HG03135 (cell line): ENCODE data around the gene PSMD2.

Experiments
- ATAC-seq: cut with Tn5 transposase; IDR thresholded peaks from one replicate; pipeline ENCODE4 v1.9.1; 2021; ENCODE audit warnings: mild to moderate bottlenecking, moderate library complexity; ENCODE audit not compliant: unreplicated experiment

The PSMD2 gene

DNA sequence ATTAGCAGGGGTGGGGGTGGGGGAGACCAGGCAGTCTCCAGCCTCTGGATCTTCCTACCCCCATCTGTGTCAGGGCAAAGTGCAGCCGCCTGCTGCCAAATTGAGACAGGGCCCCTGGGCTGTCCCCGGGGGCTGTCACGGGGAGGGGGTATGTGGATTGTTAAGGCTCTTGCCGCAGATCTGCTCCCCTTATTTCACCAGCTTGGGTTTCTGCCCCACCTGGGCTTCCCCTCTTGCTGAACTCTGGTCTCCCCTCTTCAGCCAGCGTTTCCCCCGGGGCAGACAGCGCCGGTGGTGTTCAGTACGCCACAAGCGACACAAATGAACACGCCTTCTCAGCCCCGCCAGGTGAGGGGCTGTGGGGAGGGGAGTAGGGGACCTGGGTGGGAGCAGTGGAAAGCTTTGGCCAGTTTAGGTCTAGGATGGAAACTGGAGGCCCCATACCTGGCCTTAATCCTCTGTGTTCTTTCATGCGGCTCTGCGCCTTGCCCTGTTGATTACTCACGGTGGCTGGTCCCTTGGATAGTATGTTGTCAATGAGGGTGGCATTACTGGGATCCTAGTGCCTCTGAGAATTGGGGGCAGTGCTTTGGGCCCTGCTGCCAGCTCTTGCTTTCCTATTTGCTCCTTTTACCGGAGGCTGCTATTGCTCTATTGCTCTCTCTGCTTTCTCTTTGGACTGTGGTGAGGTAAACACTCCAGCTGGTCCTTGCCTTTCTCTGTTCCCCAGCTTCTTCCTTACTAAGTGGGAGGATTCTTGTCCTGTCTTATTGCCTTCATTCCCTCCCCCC is 17.0 kb downstream of the PSMD2 start:
- no peak for ATAC-seq

DNA sequence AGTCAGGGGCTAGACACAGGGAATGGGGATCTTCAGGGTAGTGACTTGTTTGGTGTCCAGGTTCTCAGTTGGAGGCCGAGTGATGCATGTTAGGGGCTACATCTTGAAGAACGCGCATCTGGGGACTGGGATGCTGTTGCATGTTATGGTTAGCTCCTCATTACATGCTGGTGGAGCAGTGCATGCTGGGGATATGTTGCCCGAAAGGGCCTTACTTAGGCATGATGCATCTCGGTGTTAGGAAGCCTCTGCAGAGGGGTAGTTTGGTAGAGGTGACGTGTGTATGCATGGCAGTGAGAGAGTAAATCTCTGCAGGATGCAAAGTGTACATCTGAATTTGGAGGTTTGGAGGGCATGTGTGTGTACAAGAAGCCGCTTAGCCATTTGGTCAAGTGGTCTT is 17.8 kb downstream of the PSMD2 start:
- ATAC-seq, result no peak

DNA sequence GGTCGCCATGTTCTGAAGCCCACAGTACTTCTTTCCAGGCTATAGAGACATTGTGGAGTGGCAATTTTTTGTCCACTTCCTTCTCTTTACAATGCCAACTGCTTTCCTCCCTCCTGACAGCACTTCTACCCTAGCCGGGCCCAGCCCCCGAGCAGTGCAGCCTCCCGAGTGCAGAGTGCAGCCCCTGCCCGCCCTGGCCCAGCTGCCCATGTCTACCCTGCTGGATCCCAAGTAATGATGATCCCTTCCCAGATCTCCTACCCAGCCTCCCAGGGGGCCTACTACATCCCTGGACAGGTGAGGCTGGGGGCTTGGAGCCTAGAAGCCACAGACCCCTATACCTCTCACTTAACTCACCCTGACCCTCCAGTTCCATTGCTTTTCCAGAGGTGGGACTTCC is 18.2 kb downstream of the PSMD2 start:
- ATAC-seq, result no peak

DNA sequence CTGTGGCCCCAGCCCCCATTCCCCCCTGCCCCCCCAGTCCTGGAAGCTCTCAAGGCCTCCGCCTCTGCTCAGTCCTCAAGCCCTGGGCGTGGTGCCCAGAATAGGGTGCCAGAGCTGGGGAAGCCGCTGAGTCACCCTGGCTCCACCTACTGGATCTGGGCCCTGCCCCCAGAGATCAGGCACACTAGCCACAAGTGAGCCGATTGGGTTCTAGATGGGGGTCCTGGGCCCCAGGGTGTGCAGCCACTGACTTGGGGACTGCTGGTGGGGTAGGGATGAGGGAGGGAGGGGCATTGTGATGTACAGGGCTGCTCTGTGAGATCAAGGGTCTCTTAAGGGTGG is 21.0 kb downstream of the PSMD2 start:
- ATAC-seq, result no peak

DNA sequence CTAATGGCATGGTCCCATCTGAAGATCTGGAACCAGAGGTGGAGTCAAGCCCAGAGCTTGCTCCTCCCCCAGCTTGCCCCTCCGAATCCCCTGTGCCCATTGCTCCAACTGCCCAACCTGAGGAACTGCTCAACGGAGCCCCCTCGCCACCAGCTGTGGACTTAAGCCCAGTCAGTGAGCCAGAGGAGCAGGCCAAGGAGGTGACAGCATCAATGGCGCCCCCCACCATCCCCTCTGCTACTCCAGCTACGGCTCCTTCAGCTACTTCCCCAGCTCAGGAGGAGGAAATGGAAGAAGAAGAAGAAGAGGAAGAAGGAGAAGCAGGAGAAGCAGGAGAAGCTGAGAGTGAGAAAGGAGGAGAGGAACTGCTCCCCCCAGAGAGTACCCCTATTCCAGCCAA is 22.6 kb downstream of the PSMD2 start:
- no peak for ATAC-seq

DNA sequence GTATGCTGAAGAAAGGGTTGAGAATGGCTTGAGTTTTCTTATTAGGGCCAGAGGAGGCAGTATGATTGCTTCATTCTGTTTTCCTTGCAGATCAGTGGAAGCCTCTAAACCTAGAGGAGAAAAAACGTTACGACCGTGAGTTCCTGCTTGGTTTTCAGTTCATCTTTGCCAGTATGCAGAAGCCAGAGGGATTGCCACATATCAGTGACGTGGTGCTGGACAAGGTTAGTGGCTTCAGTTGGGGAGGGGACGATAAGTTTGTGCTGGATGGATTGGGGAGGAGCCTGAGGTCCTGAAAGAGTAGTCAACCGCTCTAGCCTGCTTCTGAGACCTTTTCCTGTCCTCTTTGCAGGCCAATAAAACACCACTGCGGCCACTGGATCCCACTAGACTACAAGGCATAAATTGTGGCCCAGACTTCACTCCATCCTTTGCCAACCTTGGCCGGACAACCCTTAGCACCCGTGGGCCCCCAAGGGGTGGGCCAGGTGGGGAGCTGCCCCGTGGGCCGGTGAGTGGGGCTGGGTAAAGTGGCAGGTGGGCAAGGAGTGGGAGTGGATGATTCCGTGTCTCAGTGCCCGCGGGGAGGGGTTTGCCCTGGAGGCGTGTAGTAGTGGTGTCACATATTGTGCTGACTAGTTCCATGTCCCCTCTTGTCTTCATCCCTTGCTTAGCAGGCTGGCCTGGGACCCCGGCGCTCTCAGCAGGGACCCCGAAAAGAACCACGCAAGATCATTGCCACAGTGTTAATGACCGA is 23.9 kb downstream of the PSMD2 start:
- no peak for ATAC-seq

DNA sequence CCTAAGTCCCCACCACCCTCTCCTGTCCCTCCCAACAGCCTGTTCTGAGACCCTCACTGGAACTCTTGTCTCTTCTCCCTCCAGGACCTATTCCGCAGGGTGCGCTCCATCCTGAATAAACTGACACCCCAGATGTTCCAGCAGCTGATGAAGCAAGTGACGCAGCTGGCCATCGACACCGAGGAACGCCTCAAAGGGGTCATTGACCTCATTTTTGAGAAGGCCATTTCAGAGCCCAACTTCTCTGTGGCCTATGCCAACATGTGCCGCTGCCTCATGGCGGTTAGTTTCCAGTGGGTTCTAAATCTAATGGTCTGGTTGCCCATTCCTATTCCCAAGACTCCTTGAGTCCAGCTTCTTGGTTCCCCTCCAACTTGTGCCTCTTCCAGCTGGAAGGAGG is 24.7 kb downstream of the PSMD2 start:
- no peak for ATAC-seq

DNA sequence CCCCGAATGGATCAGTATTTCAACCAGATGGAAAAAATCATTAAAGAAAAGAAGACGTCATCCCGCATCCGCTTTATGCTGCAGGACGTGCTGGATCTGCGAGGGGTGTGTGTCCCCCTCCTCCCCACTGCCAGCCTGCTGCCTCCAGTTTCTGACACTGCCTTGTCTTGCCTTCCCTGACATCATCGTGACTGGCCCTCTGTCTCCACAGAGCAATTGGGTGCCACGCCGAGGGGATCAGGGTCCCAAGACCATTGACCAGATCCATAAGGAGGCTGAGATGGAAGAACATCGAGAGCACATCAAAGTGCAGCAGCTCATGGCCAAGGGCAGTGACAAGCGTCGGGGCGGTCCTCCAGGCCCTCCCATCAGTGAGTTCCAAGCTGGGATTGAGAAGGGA is 26.2 kb downstream of the PSMD2 start:
- no peak for ATAC-seq

DNA sequence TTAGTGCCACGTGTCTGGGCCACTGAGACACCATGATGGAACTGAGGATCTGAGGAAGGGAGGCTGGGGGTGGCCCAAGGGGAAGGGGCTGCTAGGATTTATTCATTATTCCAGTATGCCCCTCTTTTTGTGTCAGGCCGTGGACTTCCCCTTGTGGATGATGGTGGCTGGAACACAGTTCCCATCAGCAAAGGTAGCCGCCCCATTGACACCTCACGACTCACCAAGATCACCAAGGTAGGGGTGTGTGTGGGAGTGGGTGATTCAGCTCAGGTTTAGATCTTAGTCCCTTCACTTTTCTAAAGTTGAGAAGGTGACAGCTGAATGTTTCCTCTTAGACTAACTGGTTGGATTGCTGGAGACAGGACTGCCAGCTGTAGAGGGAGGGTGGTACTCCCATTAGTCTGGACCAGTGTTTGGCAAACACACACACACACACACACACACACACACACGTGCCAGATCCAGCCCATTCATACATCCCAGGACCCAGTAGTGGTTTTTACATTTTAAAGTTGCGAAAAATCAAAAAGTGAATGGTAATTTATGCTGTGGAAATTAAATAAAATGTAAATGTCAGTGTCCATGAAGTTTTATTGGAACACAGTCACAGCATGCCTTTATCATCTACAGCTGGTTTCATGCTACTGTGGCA is 26.8 kb downstream of the PSMD2 start:
- ATAC-seq, result no peak

DNA sequence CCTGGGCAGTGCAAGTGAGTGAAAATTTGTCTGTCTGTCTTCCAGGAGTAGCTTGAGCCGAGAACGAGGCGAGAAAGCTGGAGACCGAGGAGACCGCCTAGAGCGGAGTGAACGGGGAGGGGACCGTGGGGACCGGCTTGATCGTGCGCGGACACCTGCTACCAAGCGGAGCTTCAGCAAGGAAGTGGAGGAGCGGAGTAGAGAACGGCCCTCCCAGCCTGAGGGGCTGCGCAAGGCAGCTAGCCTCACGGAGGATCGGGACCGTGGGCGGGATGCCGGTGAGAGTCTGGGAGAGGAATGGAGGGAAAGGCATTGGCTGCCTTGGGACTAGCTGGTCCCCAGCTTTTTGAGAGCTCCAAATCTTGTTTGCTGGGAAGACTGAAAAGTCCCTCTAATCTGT is 28.1 kb downstream of the PSMD2 start:
- ATAC-seq, result no peak

DNA sequence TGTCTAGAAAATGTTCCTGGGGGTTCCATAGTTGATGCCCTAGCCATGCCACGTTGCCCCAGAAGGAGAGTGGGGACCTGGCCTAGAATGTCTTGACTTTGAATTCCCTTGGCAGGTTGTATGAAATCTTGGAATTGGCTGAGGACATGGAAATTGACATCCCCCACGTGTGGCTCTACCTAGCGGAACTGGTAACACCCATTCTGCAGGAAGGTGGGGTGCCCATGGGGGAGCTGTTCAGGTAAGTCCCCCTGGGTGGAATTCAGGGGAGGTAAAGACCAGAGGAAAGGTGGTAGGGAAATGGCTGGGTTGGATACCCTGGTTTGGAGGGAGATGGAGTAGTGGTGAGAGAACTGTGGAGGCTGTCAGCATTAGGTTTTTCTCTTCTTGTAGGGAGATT is 29.5 kb downstream of the PSMD2 start:
- no peak for ATAC-seq

DNA sequence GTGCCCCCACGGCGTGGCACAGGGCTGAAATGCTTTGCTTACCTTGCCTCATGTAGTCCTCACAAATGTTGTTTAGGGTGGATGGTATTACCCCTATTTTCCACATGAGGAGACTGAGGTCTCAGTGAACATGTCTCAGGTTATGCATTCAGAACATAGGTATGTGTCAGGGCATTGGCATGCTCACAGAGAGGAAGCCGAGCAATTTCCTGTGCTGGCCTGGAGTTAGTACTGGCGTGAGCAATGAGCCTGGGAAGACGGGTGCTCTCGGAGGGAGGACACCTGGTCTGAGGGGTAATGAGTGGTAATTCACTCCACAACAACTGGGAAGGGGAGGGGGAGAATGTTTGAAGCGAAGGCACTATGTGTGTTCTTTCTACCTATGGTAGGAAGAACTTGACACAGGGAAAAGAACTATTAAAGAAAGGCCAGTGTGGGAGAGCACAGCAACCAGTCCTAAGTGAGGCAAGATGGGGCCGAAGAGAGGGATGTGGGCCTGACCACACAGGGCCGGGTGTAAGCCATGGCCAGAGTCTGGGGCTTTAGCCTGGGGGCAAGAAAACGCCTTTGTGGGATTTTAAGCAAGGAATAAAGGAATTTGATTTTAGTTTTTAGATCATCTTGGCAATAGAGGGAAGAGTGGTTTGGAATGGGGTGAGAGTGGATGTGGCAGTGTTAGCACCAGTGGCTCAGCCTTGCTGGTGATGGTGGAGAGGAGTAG is 33.5 kb downstream of the PSMD2 start:
- ATAC-seq, result no peak

DNA sequence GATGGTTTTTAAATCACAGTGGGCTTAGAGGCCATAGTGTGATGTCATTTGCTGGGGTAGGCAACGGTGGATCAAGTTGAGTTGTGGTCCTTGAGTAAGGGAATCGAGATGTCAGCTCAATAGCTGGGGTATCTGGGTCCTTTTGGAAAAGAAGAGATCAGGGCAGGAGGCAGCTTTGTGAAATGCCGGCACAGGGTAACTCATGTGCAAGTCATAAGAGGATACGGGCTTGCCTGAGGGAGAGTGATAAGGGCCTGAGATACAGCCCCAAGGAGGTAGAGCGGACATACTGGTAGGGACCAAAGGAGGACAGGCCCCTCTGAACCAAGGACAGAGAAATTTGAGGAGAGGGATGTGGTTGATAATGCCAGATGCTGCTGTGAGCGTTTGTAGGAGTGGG is 34.1 kb downstream of the PSMD2 start:
- no peak for ATAC-seq

DNA sequence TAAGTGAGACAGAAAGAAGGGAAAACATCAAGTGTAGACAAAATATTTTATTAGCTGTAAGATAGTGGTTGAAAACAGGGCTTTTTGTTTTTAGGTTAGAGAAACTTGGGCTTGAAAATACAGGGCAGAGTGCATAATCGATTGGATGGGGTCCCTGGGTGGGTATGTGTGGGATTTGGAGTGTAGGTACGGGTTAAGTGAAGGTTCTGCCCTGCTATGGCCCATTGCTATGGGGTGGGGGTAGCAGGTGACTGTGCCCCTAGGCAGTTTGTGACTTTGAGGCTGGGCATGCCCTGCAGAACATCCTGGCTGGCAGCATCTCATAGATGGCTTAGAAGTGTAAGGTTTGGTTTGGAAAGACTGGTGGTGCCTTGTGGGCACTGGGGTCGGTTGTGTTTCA is 34.7 kb downstream of the PSMD2 start:
- no peak for ATAC-seq

DNA sequence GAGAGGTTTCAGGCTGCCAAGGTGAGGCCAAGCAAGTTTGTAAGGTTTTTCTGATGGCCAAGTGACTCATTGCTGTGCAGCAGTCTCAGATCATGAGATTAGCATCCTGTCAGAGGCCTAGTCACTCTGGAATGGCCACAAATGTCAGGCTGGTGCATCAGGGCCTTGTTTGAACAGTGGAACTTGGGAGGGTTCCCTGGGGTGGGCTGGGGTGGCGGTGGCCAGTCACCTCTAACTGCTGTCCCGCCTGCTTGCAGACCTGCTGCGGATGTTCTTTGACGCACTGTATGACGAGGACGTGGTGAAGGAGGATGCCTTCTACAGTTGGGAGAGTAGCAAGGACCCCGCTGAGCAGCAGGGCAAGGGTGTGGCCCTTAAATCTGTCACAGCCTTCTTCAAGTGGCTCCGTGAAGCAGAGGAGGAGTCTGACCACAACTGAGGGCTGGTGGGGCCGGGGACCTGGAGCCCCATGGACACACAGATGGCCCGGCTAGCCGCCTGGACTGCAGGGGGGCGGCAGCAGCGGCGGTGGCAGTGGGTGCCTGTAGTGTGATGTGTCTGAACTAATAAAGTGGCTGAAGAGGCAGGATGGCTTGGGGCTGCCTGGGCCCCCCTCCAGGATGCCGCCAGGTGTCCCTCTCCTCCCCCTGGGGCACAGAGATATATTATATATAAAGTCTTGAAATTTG is 35.6 kb downstream of the PSMD2 start:
- ATAC-seq, result no peak

DNA sequence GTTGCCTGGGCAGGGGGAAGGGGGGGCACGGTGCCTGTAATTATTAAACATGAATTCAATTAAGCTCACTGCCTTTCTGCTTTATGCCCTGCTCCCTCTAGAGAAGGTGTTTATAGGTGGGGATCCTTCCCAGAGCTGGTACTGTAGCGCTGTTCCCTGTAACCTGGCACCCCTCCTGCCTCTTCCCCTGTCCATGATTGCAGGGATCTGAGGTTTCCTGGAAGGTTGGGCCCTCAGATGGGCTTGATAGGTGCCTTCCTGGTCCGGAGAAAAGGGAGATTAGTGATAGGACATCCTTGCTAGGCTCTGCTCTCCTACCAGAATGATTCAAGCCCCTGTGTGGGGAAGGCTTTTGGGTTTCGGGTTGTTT is 36.2 kb downstream of the PSMD2 start:
- no peak for ATAC-seq

DNA sequence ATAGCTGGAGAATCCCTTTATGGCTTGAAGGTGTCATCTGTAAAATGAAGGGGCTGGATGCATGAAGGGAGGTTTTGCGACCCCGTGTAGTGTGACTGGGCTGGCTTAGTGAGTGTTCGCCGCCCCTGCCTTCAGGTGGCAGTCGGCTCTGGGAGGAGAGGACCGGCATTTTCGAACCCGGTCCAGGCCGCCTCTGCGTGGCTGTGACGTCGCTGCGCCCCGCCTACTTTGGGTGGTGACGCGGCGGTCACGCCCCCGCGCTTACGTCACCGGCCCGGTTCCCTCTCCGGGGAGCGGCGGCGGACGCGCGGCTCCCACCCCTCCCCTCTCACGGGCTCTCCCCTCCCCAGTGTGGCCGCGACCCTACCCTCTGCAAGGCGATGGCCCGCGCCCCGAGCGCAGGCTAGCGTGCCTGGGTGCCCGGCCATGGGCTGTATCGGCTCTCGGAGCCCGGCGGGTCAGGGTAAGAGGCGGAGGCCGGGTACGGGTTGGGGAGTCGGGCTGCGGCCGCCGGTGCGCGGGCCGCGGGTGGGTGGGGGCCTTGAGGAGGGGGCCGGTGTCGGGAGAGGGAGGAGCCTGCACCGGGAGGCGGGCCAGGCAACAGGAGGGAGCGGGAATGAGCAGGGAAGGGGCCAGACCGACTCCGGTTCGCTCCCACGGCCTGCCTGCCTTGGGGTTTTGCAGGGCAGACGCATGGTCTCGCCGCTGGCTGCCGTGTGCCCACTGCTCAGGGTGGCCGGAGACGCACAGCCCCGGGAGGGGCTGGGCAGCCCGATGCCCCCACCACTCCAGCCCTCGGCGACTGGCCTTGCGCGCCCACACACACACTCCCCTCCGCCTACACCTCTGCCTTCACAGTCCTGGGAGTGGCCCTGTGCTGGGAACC is 36.9 kb downstream of the PSMD2 start:
- peak; percentile 71 for ATAC-seq

DNA sequence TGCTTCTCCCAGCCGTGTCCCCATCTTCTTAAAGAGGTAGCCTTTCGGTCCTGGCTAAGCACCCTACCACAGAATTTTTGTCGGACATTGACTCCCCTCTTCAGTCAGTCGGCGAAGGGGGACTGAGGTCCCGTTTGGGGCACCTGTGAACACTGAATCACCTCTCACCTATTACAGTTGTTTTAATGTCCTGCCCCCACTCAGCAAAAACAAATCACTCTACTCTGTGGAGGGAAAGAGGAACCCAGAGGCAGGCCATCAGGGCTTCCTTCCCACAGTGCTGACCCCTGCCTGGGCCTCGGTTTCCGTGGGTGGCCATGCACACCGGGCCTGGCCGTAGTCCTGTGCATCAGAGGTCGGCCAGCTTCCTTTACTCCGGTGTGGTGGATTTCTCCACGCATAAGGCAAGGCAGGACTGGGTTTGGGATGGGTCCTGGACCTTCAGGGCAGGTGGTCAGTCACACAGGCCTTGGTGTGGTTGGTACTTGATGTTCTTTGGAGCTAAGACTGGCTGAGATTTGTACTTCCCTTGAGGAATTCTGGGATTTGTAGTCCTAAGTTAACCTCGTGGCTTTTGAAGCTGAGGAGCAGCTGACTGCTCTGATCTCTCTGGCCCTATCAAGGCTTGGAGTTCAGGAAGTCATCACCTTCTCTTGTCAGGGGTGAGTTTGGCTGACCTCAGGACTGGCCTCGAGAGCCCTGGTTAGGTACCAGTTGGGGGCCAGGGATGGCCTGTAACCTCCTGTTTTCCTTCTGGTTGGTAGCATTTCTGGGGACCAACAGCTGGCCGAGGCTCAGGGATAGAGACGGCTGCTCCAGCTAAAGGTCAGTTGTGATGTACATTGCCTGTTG is 37.7 kb downstream of the PSMD2 start:
- no peak for ATAC-seq

DNA sequence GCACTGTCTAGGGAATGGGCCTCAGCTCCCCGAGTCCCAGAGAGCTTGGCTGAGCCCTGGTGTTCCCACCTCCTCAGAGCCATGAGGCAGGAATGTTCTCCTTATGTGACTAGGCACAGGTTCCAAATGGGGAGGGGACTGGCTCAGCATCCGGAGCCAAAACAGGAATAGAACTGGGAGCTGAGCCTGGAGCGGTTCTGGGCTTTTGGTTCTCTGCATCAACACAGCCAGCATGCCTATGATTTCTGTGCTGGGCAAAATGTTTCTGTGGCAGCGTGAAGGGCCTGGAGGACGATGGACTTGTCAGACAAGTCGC is 38.3 kb downstream of the PSMD2 start, which contains the start of gene FAM131A:
FAM131A (plus strand) TSS at position 202 of the 316 bp plus-strand sequence; CDS start at position 233, 31 bp downstream.
- ATAC-seq, result no peak
